Subcutaneous adipose tissue (tissue), 4 donors: ENCODE data around the gene GCAT. TPM values are rescaled to one million over a fixed set of nuclear protein-coding genes. Genes with fewer than 3 reads are reported as not detected.

ENCODE experiments used
- CTCF ChIP-seq: fragments of 450-650 bp; IDR thresholded peaks from one replicate; pipeline ENCODE4 v1.5.1; 2016; ENCODE audit warnings: low read depth, mild to moderate bottlenecking, control low read depth, antibody characterized with exemption, moderate library complexity
- total RNA-seq, 4 donors: library from RNA; depleted of rRNA; stranded (reverse); fragments of >200 nt; gene quantifications; one replicate each; pipeline ENCODE4 v1.1.0, GENCODE V29; 2016

Gene GCAT
- total RNA-seq, 4 donors from 2014 or later = 5.9 to 27.1 (median 9.8) TPM

GRCh38 chr22:37816543-37817180 is 8.9 kb downstream of the GCAT start:
- no peak for TF ChIP-seq CTCF

DNA sequence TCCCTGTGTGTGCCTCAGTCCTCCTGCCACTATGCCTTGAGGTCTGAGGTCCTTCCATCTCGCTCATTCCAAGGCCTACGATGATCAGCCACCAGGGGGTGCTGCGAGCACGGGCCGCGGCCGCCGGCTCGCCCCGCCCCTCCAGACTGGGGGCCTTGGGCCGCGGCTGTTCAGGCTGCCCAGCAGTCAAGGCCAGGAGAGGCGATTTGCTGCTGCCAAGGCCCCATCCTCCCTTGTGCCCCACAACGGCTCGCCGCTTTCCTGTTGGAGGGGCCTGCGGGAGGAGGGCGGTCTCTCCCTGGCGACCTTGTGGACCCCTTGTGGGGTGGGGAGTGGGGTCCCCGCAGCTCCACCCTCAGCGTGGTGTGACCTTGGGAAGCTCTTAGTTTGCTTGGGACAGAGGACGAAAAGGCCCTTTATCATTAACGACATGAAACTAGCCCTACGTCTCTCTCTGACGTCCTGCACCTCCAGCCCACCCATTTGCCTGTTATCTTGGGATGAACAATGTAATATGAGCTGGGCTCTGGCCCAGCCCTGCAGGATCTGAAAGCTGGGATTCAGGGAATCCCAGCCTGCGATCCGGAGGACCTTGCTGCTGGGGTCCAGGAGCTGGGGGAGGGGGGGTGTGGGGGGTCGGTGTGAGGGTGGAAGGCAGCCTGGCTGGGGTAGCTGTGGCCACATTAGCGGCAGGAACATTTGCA is 10.1 kb downstream of the GCAT start:
- no peak for TF ChIP-seq CTCF

DNA sequence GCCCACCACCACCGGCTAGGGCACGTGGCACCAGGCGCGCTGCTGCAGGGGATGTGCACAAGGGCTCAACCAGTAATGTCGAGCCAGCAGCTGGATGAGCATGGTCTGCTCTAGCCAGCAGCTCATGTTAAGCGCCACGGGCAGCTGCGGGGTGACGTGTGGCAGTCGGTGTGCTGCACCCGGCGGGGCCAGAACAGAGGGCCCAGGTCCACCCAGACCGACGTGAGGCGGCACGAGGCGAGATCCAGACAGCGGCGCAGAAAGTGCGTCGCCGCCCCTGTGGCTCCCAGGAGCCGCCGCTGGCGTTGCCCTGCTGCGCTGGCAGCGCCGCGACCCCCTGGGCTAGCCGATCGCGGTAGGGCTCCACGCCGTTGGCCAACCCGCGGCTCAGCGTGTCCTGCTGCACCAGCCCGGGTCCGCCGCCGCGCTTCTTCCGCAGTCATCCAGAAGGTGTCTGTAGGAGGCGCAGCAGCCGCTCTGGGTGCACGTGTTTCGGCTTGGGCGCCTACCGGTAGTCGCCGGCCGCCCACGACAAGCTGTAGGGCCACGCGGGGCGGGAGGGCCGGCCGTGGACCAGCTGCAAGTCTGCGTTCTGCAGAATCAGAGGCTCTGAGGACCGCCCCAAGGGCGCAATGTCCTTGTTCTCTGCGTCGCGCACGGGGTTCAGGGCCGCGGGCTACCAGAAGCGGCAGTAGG is 10.8 kb downstream of the GCAT start:
- TF ChIP-seq CTCF = no peak

DNA sequence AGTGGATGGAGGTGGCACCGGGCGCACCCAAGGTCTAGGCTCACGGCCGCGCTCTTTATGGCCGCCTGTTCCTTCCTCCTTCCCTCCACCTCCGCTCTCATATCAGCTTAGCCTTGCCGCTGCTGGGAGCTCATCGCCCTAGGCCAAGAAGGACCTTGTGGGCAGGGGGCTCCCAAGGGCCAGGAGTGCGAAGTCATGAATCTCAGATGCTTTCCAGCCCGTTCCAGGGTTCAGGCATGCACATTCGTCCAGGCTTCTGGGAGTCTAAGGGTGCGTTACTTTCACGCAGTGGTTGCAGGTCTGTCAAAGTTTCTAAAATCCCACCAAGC is 11.3 kb downstream of the GCAT start:
- TF ChIP-seq CTCF = no peak

- TF ChIP-seq CTCF = no peak
Measured at GRCh38 chr22:37820350-37820749, 12.6 kb downstream of the GCAT start.

- no peak for TF ChIP-seq CTCF
Measured at GRCh38 chr22:37822079-37822833, 14.5 kb downstream of the GCAT start.
